Measurements from ENCODE around the gene SLC9A5. TPM values are rescaled to one million over a fixed set of nuclear protein-coding genes. Genes with fewer than 3 reads are reported as not detected.

SLC9A5 gene
- total RNA-seq, 1 donor from 2014 or later, result 2.5 TPM

DNA sequence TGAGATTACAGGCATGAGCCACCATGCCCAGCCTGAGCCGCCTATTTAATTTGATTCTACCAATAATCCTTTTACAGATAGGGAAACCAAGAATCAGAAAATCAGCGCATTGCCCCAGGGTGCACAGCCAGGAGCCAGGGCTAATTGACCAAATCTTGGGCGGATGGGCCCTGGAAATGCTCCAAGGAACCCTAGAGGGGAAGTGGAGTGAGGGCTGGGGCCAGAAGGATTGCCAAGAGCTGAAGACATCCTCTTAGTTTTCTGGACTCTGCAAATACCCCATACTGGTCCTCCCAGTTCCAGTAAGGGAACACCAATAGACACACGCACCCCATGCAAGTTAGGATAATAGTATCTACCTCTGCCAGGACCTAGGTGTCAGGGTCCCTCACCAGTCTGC, 5.3 kb upstream of the SLC9A5 start:
- Mint-ChIP-seq H3K27ac (peak overlapping the region; percentile 92), H3K27me3 (no peaks in the 10 kb centered on the region), H3K36me3 (ENCODE audit: low read depth) (peaks cover 8% of the 10 kb centered on the region), H3K9me3 (no peaks in the 10 kb centered on the region), H3K4me1 (peaks cover 38% of the 10 kb centered on the region), H3K4me3 (no peak overlapping the region)
- CTCF ChIA-PET, result interaction anchor here (0.9 to 1.3 kb wide), 2 partner anchors 16 to 18 kb away, joined by 3 to 9 read pairs; partner anchors contain the start of gene TMEM208
- DNase-seq (no peak), ATAC-seq (ENCODE audit: low read depth) (no peak)
- TF ChIP-seq, protein P1, sequence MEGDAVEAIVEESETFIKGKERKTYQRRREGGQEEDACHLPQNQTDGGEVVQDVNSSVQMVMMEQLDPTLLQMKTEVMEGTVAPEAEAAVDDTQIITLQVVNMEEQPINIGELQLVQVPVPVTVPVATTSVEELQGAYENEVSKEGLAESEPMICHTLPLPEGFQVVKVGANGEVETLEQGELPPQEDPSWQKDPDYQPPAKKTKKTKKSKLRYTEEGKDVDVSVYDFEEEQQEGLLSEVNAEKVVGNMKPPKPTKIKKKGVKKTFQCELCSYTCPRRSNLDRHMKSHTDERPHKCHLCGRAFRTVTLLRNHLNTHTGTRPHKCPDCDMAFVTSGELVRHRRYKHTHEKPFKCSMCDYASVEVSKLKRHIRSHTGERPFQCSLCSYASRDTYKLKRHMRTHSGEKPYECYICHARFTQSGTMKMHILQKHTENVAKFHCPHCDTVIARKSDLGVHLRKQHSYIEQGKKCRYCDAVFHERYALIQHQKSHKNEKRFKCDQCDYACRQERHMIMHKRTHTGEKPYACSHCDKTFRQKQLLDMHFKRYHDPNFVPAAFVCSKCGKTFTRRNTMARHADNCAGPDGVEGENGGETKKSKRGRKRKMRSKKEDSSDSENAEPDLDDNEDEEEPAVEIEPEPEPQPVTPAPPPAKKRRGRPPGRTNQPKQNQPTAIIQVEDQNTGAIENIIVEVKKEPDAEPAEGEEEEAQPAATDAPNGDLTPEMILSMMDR (IDR thresholded peaks at IDR 0.05), result no peak
- POLR2A ChIA-PET, result interaction anchor here (0.9 to 7.7 kb wide), 6 partner anchors 12 to 245 kb away, joined by 3 to 120 read pairs (median 6); partner anchors contain the start of genes ELMO3, PLEKHG4 and TMEM208
- intact Hi-C loops (cut with micrococcal nuclease), result loop anchor here (10.0 kb wide), 1 partner anchor 561 kb away; the partner anchor contains the start of genes RANBP10 and TSNAXIP1

DNA sequence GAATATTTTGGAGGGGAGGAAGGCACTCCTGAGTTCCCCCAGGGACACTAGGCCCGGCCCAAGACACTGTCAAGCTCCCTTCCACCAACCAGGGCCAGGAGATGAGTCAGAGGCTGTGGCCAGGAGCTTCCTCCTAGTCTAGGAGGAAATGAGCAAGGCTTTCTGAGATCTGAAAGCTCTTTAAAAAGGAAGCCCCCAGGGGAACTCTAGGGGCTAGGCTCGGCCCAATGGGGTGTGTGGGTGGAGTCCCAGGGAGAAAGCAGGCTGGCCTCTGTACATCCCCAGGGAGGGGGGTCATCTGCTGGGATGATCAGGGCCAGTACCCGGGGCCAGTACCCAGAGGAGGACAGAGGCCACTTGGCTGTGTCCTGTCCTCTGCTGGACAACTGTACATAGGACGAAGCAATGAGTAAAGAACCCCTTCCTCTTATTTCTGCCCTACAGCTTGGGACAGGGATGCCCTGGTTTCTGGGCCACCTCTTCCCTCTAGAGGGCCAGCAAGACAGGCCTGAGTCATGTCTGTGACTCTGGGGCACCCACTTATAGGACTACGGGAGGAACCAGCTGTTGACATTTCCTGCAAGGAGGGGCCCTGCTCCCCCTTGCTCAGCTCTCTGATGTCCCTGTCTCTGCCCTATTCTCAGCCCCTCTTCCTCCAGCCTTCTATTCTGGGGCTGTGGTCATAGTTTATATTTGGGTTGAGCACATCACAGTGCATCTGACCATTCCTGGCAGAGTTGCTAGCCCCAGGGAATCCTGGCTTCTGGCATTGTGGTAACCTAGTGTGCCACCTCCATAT, 4.2 kb upstream of the SLC9A5 start:
- Mint-ChIP-seq H3K9me3 (no peaks in the 10 kb centered on the region), H3K27ac (peak overlapping the region; percentile 92), H3K36me3 (ENCODE audit: low read depth) (peaks cover 1% of the 10 kb centered on the region), H3K4me3 (peak overlapping the region; percentile 82), H3K4me1 (peaks cover 44% of the 10 kb centered on the region), H3K27me3 (peaks cover 1% of the 10 kb centered on the region)
- TF ChIP-seq, protein P1 (IDR thresholded peaks at IDR 0.05), result no peak
- intact Hi-C loops (cut with micrococcal nuclease), result loop anchor here (1.0 to 10.0 kb wide), 7 partner anchors 17 to 602 kb away; partner anchors contain the start of genes ACD, CENPT, E2F4 and FBXL8
- ATAC-seq (ENCODE audit: low read depth) (peak; percentile 73), DNase-seq (peak; percentile 69)
- ChIA-PET CTCF (interaction anchor here (0.6 to 1.3 kb wide), 6 partner anchors 12 to 291 kb away, joined by 3 to 9 read pairs (median 3); partner anchors contain the start of gene TMEM208), POLR2A (interaction anchor here (0.6 to 7.7 kb wide), 20 partner anchors 9 to 792 kb away, joined by 3 to 120 read pairs (median 4); partner anchors contain the start of genes ATP6V0D1, E2F4, ELMO3 and FBXL8)

DNA sequence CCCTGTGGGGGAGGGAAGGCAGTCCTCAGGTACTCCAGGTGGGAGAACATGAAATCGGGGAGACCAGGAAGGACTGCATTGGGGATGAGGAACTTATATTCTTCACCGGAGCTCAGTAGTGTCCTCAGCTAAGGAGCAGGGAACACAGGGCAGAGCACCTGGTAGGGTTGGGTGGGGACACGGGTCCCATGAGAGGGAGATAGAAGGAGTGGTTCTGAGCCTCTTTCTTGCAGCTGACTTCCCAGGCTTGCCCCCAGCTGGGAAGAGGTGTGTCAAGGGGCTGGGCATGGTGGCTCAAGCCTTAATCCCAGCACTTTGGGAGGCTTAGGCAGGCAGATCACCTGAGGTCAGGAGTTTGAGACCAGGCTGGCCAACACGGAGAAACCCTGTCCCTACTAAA, 3.6 kb upstream of the SLC9A5 start:
- Mint-ChIP-seq H3K4me1 (peaks cover 49% of the 10 kb centered on the region), H3K9me3 (no peaks in the 10 kb centered on the region), H3K36me3 (ENCODE audit: low read depth) (peaks cover 1% of the 10 kb centered on the region), H3K27ac (peak overlapping the region; percentile 92), H3K4me3 (peak overlapping the region; percentile 82), H3K27me3 (peaks cover 2% of the 10 kb centered on the region)
- intact Hi-C loops (cut with micrococcal nuclease), result loop anchor here (2.0 to 10.0 kb wide), 5 partner anchors 34 to 602 kb away; partner anchors contain the start of genes ACD, CENPT, E2F4 and NUTF2
- no peak for ATAC-seq (ENCODE audit: low read depth)
- ChIA-PET CTCF (interaction anchor here (0.6 to 3.1 kb wide), 5 partner anchors 18 to 882 kb away, joined by 3 to 12 read pairs (median 3); partner anchors contain the start of gene TMEM208), POLR2A (interaction anchor here (0.6 to 7.7 kb wide), 6 partner anchors 12 to 791 kb away, joined by 3 to 120 read pairs (median 6); partner anchors contain the start of genes FBXL8, TMEM208 and TRADD)
- no peak for DNase-seq
- TF ChIP-seq, protein P1 (IDR thresholded peaks at IDR 0.05), result no peak

DNA sequence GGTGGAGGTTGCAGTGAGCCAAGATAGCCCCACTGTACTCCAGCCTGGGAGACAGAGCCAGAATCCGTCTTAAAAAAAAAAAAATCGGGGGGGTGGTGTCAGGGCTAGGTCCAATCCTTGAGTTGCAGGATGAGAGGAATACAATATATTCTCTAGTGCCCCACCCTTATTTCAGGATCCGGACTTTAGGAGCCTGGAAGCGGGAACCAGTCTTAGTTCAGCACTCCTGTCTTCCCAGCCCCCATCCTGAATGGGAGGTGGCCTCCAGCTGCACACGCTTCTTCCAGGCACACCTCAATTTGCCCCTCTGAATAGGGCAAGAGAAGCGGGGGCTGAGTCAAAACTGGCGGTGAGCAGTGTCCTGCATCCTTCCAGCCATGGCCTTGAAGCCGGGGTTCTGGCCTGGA, 3.1 kb upstream of the SLC9A5 start:
- CTCF ChIA-PET, result interaction anchor here (0.6 to 3.1 kb wide), 6 partner anchors 15 to 882 kb away, joined by 3 to 12 read pairs (median 3); partner anchors contain the start of genes ATP6V0D1 and TMEM208
- POLR2A ChIA-PET, result interaction anchor here (0.6 to 7.7 kb wide), 6 partner anchors 12 to 791 kb away, joined by 3 to 120 read pairs (median 5); partner anchors contain the start of genes FBXL8, TMEM208 and TRADD
- no peak for ATAC-seq (ENCODE audit: low read depth)
- Mint-ChIP-seq H3K4me3 (peak overlapping the region; percentile 85), H3K36me3 (ENCODE audit: low read depth) (peaks cover 1% of the 10 kb centered on the region), H3K27ac (peak overlapping the region; percentile 12), H3K9me3 (no peaks in the 10 kb centered on the region), H3K27me3 (peaks cover 2% of the 10 kb centered on the region), H3K4me1 (peaks cover 50% of the 10 kb centered on the region)
- TF ChIP-seq, protein P1 (IDR thresholded peaks at IDR 0.05), result no peak
- no peak for DNase-seq
- intact Hi-C loops (cut with micrococcal nuclease), result loop anchor here (2.0 to 10.0 kb wide), 7 partner anchors 33 to 839 kb away; partner anchors contain the start of genes ACD, CBFB, CENPT and E2F4
